GM12878 (cell line): ENCODE data around the gene OR6B2. TPM values are rescaled to one million over a fixed set of nuclear protein-coding genes. Genes with fewer than 3 reads are reported as not detected.

Experiments
- ATAC-seq: fragments of 200-7000 bp; cut with Tn5 transposase; 3 replicates; pipeline ENCODE4 v1.9.1; 2020; ENCODE audit warnings: mild to moderate bottlenecking, moderate library complexity
- BruUV-seq: library from RNA; stranded (reverse); fragments of 400-500 nt; replicated peaks from 2 replicates; lab custom pipeline; 2021; lab: Mats Ljungman, UMichigan
- CTCF ChIA-PET: fragments of 300-600 bp; sonication (Branson Sonifier 250); formaldehyde crosslinking; extraction: SDS; loops from one replicate; lab custom pipeline; 2021; ENCODE audit warnings: inconsistent platforms; lab: Yijun Ruan, JAX
- POLR2A ChIA-PET: fragments of 350-600 bp; formaldehyde crosslinking; extraction: SDS; loops from one replicate; lab custom pipeline; 2021; ENCODE audit warnings: inconsistent platforms; lab: Charles Lee
- RAD21 ChIA-PET: fragments of 300-600 bp; sonication (Branson Sonifier 250); formaldehyde crosslinking; loops from one replicate; lab custom pipeline; 2023; ENCODE audit warnings: antibody characterized with exemption; ENCODE audit not compliant: unreplicated experiment; lab: Charles Lee
- SMC1A ChIA-PET: fragments of 300-600 bp; sonication (Branson Sonifier 250); formaldehyde crosslinking; loops from one replicate; lab custom pipeline; 2023; ENCODE audit not compliant: unreplicated experiment, uncharacterized antibody; lab: Charles Lee
- DNase-seq: peaks from one replicate; pipeline ENCODE4 v3.0.0-alpha.2; 2011; ENCODE audit warnings: low read depth, low spot score
- FAIRE-seq: peaks from 3 replicates; lab custom pipeline; 2011; peaks lifted over from hg19 to GRCh38; lab: Jason Lieb, UNC
- H2AFZ ChIP-seq: 2 replicates; pipeline ENCODE4 v1.6.0; 2011; ENCODE audit warnings: low read depth, low read length, control low read depth; ENCODE audit not compliant: control insufficient read depth
- H3K27ac ChIP-seq: 2 replicates; pipeline ENCODE4 v1.5.1; 2011; ENCODE audit warnings: control low read depth; ENCODE audit not compliant: control insufficient read depth, insufficient read depth
- H3K27me3 ChIP-seq, 2 experiments: replicated peaks in 1 of 2; 2 replicates each; pipeline versions ENCODE4 v1.6.0 to v1.6.1; 2011; ENCODE audit warnings: low read length in 1 of 2; ENCODE audit not compliant: control insufficient read depth in 2 of 2, insufficient read depth in 2 of 2
- H3K36me3 ChIP-seq, 2 experiments: 2 replicates each; pipeline ENCODE4 v1.5.1; 2011; ENCODE audit warnings: low read length in 1 of 2; ENCODE audit not compliant: control insufficient read depth in 2 of 2, insufficient read depth in 2 of 2
- H3K4me1 ChIP-seq: 2 replicates; pipeline ENCODE4 v1.6.1; 2011; ENCODE audit warnings: mild to moderate bottlenecking, low read length, moderate library complexity, mixed read lengths; ENCODE audit not compliant: control insufficient read depth, insufficient read depth
- H3K4me2 ChIP-seq: 2 replicates; pipeline ENCODE4 v1.6.0; 2011; ENCODE audit warnings: control low read depth; ENCODE audit not compliant: control insufficient read depth, insufficient read depth
- H3K4me3 ChIP-seq: fragments of 200-600 bp; sonication (generic); 2 replicates; pipeline ENCODE4 v1.5.1; 2016
- H3K79me2 ChIP-seq: 2 replicates; pipeline ENCODE4 v1.6.0; 2011; ENCODE audit warnings: low read length; ENCODE audit not compliant: control insufficient read depth, insufficient read depth
- H3K9ac ChIP-seq: 2 replicates; pipeline ENCODE4 v1.8.0; 2011; ENCODE audit warnings: low read length, control low read depth, mixed read lengths; ENCODE audit not compliant: control insufficient read depth, insufficient read depth
- H3K9me3 ChIP-seq: replicated peaks from 3 replicates; pipeline ENCODE4 v1.5.1; 2011; ENCODE audit warnings: mild to moderate bottlenecking, low read length; ENCODE audit not compliant: control insufficient read depth, insufficient read depth
- H4K20me1 ChIP-seq: 2 replicates; pipeline ENCODE4 v1.6.0; 2011; ENCODE audit not compliant: control insufficient read depth, insufficient read depth
- BCLAF1 ChIP-seq: fragments of 450-650 bp; IDR thresholded peaks from 2 replicates; pipeline ENCODE4 v1.6.1; 2017; ENCODE audit warnings: antibody characterized with exemption, mild to moderate bottlenecking, moderate library complexity
- CBFB ChIP-seq: IDR thresholded peaks from 2 replicates; pipeline ENCODE4 v1.6.1; 2016; ENCODE audit warnings: antibody characterized with exemption, low read depth
- E2F4 ChIP-seq: IDR thresholded peaks from 2 replicates; pipeline ENCODE4 v1.6.1; 2012; ENCODE audit warnings: low read depth, low read length, improper control_type of control experiment
- POLR2A ChIP-seq: IDR thresholded peaks from 2 replicates; pipeline ENCODE4 v1.6.1; 2011; ENCODE audit warnings: low read depth, mild to moderate bottlenecking, low read length
- TBL1XR1 ChIP-seq: IDR thresholded peaks from 2 replicates; pipeline ENCODE4 v1.6.1; 2012; ENCODE audit warnings: low read depth, low read length, improper control_type of control experiment
- YBX1 ChIP-seq: fragments of 450-650 bp; IDR thresholded peaks from 2 replicates; pipeline ENCODE4 v1.6.1; 2016; ENCODE audit warnings: antibody characterized with exemption
- WGBS: methylation state at CpG from one replicate; pipeline ENCODE4 v1.1.6; 2016; ENCODE audit warnings: low lambda C conversion rate; ENCODE audit not compliant: insufficient replicate concordance, insufficient coverage; ENCODE audit errors: missing lambda C conversion rate; 5-methylcytosine and 5-hydroxymethylcytosine counted together
- in situ Hi-C: fragments of 300-500 bp; cut with MboI; formaldehyde crosslinking; loops from 9 replicates; pipeline ENCODE4 v1.14.3; 2018; ENCODE audit warnings: mixed read lengths
- intact Hi-C: fragments of 100-400 bp; cut with micrococcal nuclease; formaldehyde crosslinking; loops from one replicate; pipeline ENCODE4 v1.14.2; 2022; ENCODE audit not compliant: unreplicated experiment
- polyA plus RNA-seq, 11 experiments: library from polyadenylated mRNA; depleted of rRNA in 4 of 11; unstranded in 6 of 11; stranded (reverse) in 5 of 11; fragments of >200 nt; fragmentation: Nextera tagmentation in 4 of 11; fragmentation: Illumina TruSeq in 1 of 11; extraction: Ambion mirVana in 4 of 11; extraction: Trizol in 1 of 11; gene quantifications; 1 replicate in 1 of 11; 2 replicates in 10 of 11; pipeline versions ENCODE4 v1.2.1 to v1.2.3, GENCODE V29; 2011 to 2016; ENCODE audit warnings: inconsistent platforms in 2 of 11, missing spikeins in 2 of 11, low read depth in 1 of 11
- total RNA-seq, 4 experiments: library from RNA; depleted of rRNA in 3 of 4; stranded (reverse); fragments of >200 nt in 3 of 4; fragmentation: Illumina TruSeq in 1 of 4; extraction: Trizol in 1 of 4; gene quantifications; 2 replicates each; pipeline versions ENCODE4 v1.2.1 to v1.2.3, GENCODE V29; 2013 to 2021
- TF ChIP-seq, protein P1 (sequence below): fragments of 450-650 bp; IDR thresholded peaks from 2 replicates; pipeline ENCODE4 v1.6.1; 2014; ENCODE audit warnings: mild to moderate bottlenecking

OR6B2 gene
- total and polyA plus RNA-seq, 10 of the 15 experiments (the other 5 are each of a cell fraction or from before 2014, with no cell fraction given): not detected

GRCh38 chr2:240002983-240003382 is 27.2 kb downstream of the OR6B2 start:
- 90% methylated on average over 7 of the region's 7 CpGs for WGBS
- no peak overlapping the region for H3K4me2 ChIP-seq
- no peaks in the 10 kb centered on the region for H3K9me3 ChIP-seq
- ChIA-PET RAD21 (no interaction called here), CTCF (interaction anchor here (0.6 to 2.1 kb wide), 2 partner anchors 12 to 1567 kb away, joined by 3 to 10 read pairs; no protein-coding TSS in a partner anchor), SMC1A (interaction anchor here (0.6 kb wide), 1 partner anchor 550 kb away, joined by 3 read pairs; no protein-coding TSS in a partner anchor), POLR2A (no interaction called here)
- DNase-seq (no peak), FAIRE-seq (no peak), ATAC-seq (no peak)
- TF ChIP-seq BCLAF1: no peak
- no peak for TF ChIP-seq YBX1
- no peak for TF ChIP-seq POLR2A
- TF ChIP-seq, protein P1, sequence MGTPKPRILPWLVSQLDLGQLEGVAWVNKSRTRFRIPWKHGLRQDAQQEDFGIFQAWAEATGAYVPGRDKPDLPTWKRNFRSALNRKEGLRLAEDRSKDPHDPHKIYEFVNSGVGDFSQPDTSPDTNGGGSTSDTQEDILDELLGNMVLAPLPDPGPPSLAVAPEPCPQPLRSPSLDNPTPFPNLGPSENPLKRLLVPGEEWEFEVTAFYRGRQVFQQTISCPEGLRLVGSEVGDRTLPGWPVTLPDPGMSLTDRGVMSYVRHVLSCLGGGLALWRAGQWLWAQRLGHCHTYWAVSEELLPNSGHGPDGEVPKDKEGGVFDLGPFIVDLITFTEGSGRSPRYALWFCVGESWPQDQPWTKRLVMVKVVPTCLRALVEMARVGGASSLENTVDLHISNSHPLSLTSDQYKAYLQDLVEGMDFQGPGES: no peak
- TF ChIP-seq TBL1XR1: no peak
- no peak for TF ChIP-seq CBFB
- TF ChIP-seq E2F4: no peak
- H3K4me1 ChIP-seq: no peaks in the 10 kb centered on the region
- no peaks in the 10 kb centered on the region for H4K20me1 ChIP-seq
- H3K9ac ChIP-seq: no peak overlapping the region
- in situ Hi-C loops (no loop called here), intact Hi-C loops (no loop called here)
- no peak overlapping the region for H2AFZ ChIP-seq
- H3K4me3 ChIP-seq: no peak overlapping the region
- H3K36me3 ChIP-seq: peaks cover 17 to 29% of the 10 kb centered on the region in 2 experiments
- no peak overlapping the region for H3K27ac ChIP-seq
- no peaks in the 10 kb centered on the region for H3K27me3 ChIP-seq
- H3K79me2 ChIP-seq: no peaks in the 10 kb centered on the region
- no TSS peak for BruUV-seq
